Measurements from ENCODE around the gene MRI1. TPM values are rescaled to one million over a fixed set of nuclear protein-coding genes. Genes with fewer than 3 reads are reported as not detected.
A peak's percentile ranks its signal among the peaks of the same experiment; 100 is the strongest.

MRI1 gene
- total and polyA plus RNA-seq, 7 donors: 6.4 to 11.2 (median 9.6) TPM

GRCh38 chr19:13817615-13818371, 53.5 kb downstream of the MRI1 start:
- Histone ChIP-seq H3K4me3 (no peak overlapping the region), H3K27me3 (ENCODE audit: insufficient read depth in 3 of 3, low read length in 2 of 3) (no peaks in the 10 kb centered on the region), H3K4me1 (no peaks in the 10 kb centered on the region), H3K36me3 (ENCODE audit: insufficient read depth in 1 of 2, low read depth in 1 of 2) (peaks cover 0 to 9% of the 10 kb centered on the region in 2 donors), H3K27ac (no peak overlapping the region), H3K9me3 (no peaks in the 10 kb centered on the region)
- intact Hi-C loops (cut with DNase I): no loop called here
- DNase-seq: no peak
- WGBS, 3 donors: 74 to 75% (median 75%) methylated on average over 30 to 35 of the region's 35 CpGs
- peak in 2 of 4 donors; percentile 13 to 15 for ATAC-seq
- no peak for TF ChIP-seq CTCF (IDR thresholded peaks at IDR 0.05)

- intact Hi-C loops (cut with DNase I): no loop called here
- DNase-seq (no peak), ATAC-seq (no peak)
- 95 to 96% (median 95%) methylated on average over 11 of the region's 11 CpGs for WGBS, 3 donors
- H3K36me3 ChIP-seq (ENCODE audit: insufficient read depth in 1 of 2, low read depth in 1 of 2): peaks cover 0 to 9% of the 10 kb centered on the region in 2 donors
- H3K27ac ChIP-seq: no peak overlapping the region
- H3K27me3 ChIP-seq (ENCODE audit: insufficient read depth in 3 of 3, low read length in 2 of 3): no peaks in the 10 kb centered on the region
- no peaks in the 10 kb centered on the region for H3K4me1 ChIP-seq
- no peak overlapping the region for H3K4me3 ChIP-seq
- no peak for TF ChIP-seq CTCF (IDR thresholded peaks at IDR 0.05)
- H3K9me3 ChIP-seq: no peaks in the 10 kb centered on the region
These were observed 54.9 kb downstream of the MRI1 start for GRCh38 chr19:13819238-13819637.

- intact Hi-C loops (cut with DNase I): no loop called here
- Histone ChIP-seq H3K4me1 (no peaks in the 10 kb centered on the region), H3K36me3 (ENCODE audit: insufficient read depth in 1 of 2, low read depth in 1 of 2) (no peaks in the 10 kb centered on the region), H3K27ac (no peak overlapping the region), H3K27me3 (ENCODE audit: insufficient read depth in 3 of 3, low read length in 2 of 3) (no peaks in the 10 kb centered on the region), H3K4me3 (no peak overlapping the region), H3K9me3 (no peaks in the 10 kb centered on the region)
- TF ChIP-seq CTCF (IDR thresholded peaks at IDR 0.05): no peak
- no peak for DNase-seq
- WGBS, 3 donors: 93 to 99% (median 94%) methylated on average over 2 of the region's 2 CpGs
- no peak for ATAC-seq
These were observed 57.0 kb downstream of the MRI1 start for GRCh38 chr19:13821292-13821691.

GRCh38 chr19:13823256-13823655, 58.9 kb downstream of the MRI1 start:
- H3K36me3 ChIP-seq (ENCODE audit: insufficient read depth in 1 of 2, low read depth in 1 of 2): peaks cover 0 to 6% of the 10 kb centered on the region in 2 donors
- no peak for TF ChIP-seq CTCF (IDR thresholded peaks at IDR 0.05)
- H3K9me3 ChIP-seq: no peaks in the 10 kb centered on the region
- DNase-seq: peak; percentile 68 to 81
- no peak overlapping the region for H3K27ac ChIP-seq
- ATAC-seq: peak in 3 of 4 donors; percentile 19 to 37 (median 32)
- no peak overlapping the region for H3K4me3 ChIP-seq
- no peaks in the 10 kb centered on the region for H3K27me3 ChIP-seq (ENCODE audit: insufficient read depth in 3 of 3, low read length in 2 of 3)
- intact Hi-C loops (cut with DNase I): loop anchor here in 1 of 2 donors (2.0 kb wide), 1 partner anchor 16 kb away; no protein-coding TSS in a partner anchor
- no peaks in the 10 kb centered on the region for H3K4me1 ChIP-seq
- 38 to 54% (median 41%) methylated on average over 8 of the region's 8 CpGs for WGBS, 3 donors

Other genes starting within 250 kb of the MRI1 start
- gene C19orf53, start 9.9 kb downstream of the MRI1 start, total RNA-seq: 100 to 1,000 TPM in 2 of 4 donors, 10 to 100 TPM in 2; 88.9 to 109 (median 95.5) TPM
- 100 to 1,000 TPM; 147 to 196 (median 195) TPM for gene C19orf53, start 9.9 kb downstream of the MRI1 start, polyA plus RNA-seq
- gene ZSWIM4, start 30.9 kb downstream of the MRI1 start, total RNA-seq: 1 to 10 TPM; 3.3 to 7.8 (median 4.4) TPM
- 1 to 10 TPM in 2 of 3 donors, under 1 TPM in 1; 0.77 to 3.9 (median 1.6) TPM for gene ZSWIM4, start 30.9 kb downstream of the MRI1 start, polyA plus RNA-seq
- not detected for gene NANOS3, start 112.6 kb downstream of the MRI1 start, total RNA-seq
- gene NANOS3, start 112.6 kb downstream of the MRI1 start, polyA plus RNA-seq: not detected
- 1 to 10 TPM in 2 of 4 donors, under 1 TPM in 2; 0.27 to 1.5 (median 1.0) TPM for gene BRME1, start 141.6 kb downstream of the MRI1 start, total RNA-seq
- gene BRME1, start 141.6 kb downstream of the MRI1 start, polyA plus RNA-seq: 1 to 10 TPM in 2 of 3 donors, under 1 TPM in 1; 0.86 to 2.5 (median 1.7) TPM
- gene CC2D1A, start 141.7 kb downstream of the MRI1 start, total RNA-seq: 10 to 100 TPM; 21.1 to 26.1 (median 24.6) TPM
- 10 to 100 TPM; 20.1 to 31.7 (median 23.1) TPM for gene CC2D1A, start 141.7 kb downstream of the MRI1 start, polyA plus RNA-seq
- gene PODNL1, start 173.9 kb downstream of the MRI1 start, total RNA-seq: 1 to 10 TPM in 1 of 4 donors, under 1 TPM in 3; 0.18 to 1.3 (median 0.39) TPM
- gene PODNL1, start 173.9 kb downstream of the MRI1 start, polyA plus RNA-seq: 1 to 10 TPM in 1 of 3 donors, under 1 TPM in 2; 0.07 to 1.3 (median 0.25) TPM
- 10 to 100 TPM in 3 of 4 donors, 1 to 10 TPM in 1; 9.2 to 25.3 (median 16.0) TPM for gene DCAF15, start 188.0 kb downstream of the MRI1 start, total RNA-seq
- gene DCAF15, start 188.0 kb downstream of the MRI1 start, polyA plus RNA-seq: 10 to 100 TPM; 13.8 to 24.5 (median 16.6) TPM
- 10 to 100 TPM in 1 of 4 donors, 1 to 10 TPM in 3; 5.9 to 10.1 (median 7.8) TPM for gene RFX1, start 241.8 kb downstream of the MRI1 start, total RNA-seq
- 1 to 10 TPM; 2.9 to 6.4 (median 5.1) TPM for gene RFX1, start 241.8 kb downstream of the MRI1 start, polyA plus RNA-seq

Data from psoas muscle (tissue), 8 donors.